GM12865 (cell line): ENCODE results near the gene TBC1D22A.
A peak's percentile ranks its signal among the peaks of the same experiment; 100 is the strongest.

Experiments used
- DNase-seq: peaks from one replicate; pipeline ENCODE4 v3.0.0; 2010; ENCODE audit warnings: low read depth
- H3K4me3 ChIP-seq: 2 replicates; pipeline ENCODE4 v1.5.1; 2011; ENCODE audit warnings: mild to moderate bottlenecking, low read depth, low read length, control low read depth
- TF ChIP-seq, protein P1 (sequence below): IDR thresholded peaks from 2 replicates; pipeline ENCODE4 v1.5.1; 2011; ENCODE audit warnings: low read length, control low read depth, low read depth, inconsistent platforms; ENCODE audit not compliant: insufficient read depth; ENCODE audit errors: missing control alignments

The TBC1D22A gene

DNA sequence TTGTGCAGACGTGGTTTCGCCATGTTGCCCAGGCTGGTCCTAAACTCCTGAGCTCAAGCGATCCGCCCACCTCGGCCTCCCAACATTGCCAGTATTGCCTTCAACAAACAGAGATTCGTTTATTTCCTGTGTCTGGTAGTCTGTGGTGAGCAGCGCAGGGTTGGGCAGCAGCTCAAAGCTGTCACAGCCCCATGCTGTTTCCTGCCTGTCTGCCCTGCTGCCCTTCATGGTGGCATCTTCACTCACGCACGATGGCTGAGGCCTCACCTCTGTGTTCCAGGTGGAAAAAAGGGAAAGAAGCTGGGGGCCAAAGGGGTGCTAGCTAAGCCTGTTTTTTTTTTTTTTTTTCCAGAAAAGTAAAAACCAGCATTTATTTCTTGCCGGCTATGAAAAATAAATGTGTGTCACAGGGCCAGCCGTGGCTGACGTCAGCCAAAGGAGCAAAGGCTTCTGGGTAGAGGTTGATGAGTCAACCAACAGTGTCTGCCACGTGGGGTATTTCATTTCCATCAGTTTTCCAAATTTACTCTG lies 28.8 kb downstream of the TBC1D22A start:
- H3K4me3 ChIP-seq = no peak overlapping the region
- DNase-seq = peak; percentile 69
- TF ChIP-seq, protein P1, sequence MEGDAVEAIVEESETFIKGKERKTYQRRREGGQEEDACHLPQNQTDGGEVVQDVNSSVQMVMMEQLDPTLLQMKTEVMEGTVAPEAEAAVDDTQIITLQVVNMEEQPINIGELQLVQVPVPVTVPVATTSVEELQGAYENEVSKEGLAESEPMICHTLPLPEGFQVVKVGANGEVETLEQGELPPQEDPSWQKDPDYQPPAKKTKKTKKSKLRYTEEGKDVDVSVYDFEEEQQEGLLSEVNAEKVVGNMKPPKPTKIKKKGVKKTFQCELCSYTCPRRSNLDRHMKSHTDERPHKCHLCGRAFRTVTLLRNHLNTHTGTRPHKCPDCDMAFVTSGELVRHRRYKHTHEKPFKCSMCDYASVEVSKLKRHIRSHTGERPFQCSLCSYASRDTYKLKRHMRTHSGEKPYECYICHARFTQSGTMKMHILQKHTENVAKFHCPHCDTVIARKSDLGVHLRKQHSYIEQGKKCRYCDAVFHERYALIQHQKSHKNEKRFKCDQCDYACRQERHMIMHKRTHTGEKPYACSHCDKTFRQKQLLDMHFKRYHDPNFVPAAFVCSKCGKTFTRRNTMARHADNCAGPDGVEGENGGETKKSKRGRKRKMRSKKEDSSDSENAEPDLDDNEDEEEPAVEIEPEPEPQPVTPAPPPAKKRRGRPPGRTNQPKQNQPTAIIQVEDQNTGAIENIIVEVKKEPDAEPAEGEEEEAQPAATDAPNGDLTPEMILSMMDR = no peak

DNA sequence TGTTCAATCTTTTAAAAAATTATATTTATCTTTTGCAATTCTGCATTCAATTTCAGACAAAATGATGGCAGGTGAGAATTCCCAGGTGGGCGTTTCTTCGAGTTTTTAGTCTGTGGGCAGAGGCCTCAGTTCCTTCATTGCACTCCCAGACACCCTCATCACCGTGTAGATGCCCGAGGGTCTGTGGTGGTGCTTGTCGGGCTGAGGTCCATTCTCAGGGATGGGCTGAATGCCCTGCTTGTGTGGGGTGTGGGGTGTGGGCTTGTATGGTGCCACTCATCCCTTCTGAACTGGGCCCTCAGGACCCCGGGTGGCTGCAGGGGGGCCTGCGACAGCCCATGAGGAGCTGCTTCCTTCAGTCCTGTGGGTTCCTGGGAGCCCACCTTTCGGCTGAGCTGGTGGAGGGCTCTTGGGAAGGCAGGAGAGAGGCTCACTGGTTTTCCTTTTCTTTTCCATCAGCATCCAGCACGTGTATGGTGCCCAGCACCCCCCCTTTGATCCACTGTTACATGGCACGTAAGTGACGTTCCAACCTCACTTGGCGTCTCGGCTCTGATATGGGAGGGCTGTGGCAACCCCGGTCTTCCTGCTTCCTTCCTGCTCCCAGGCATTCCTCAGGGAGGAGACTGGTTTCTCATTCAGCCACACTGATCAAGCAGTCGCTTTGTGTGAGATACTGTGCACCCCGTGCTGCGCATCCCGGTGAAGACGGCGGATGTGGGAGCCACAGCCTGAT lies 29.8 kb downstream of the TBC1D22A start:
- no peak for DNase-seq
- H3K4me3 ChIP-seq = no peak overlapping the region
- TF ChIP-seq, protein P1 = no peak

DNA sequence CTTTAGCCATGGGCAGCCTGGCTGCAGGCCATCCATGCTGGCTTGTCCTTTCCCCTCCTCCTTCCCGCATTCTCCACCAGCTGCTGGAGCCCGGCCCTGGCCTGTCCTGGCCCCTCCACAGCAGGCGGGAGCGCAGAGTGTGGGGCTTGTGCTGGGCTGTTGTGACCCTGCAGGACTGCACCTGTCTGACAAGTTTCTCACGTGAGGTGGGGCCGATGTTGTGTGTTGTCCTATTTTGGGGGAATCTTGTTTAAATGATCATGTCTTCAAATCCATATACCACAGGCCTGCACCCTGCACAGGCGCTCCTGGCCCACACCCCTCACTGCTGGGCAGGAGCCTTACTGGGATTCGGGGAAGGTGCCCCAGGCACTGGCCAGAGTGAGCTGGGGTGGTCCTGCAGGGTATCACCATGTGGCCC lies 30.4 kb downstream of the TBC1D22A start:
- TF ChIP-seq, protein P1 = no peak
- no peak overlapping the region for H3K4me3 ChIP-seq
- DNase-seq = no peak

DNA sequence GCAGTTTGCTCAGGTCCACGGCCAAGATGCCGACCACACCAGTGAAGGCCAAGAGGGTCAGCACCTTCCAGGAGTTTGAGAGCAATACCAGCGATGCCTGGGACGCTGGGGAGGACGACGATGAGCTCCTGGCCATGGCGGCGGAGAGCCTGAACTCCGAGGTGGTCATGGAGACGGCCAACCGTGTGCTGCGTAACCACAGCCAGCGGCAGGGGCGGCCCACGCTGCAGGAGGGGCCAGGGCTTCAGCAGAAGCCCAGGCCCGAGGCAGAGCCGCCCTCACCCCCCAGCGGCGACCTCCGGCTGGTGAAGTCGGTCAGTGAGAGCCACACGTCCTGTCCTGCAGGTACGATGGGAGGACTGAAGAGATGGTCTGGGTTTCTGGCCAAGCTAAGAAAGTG lies 31.0 kb downstream of the TBC1D22A start:
- no peak for DNase-seq
- H3K4me3 ChIP-seq = no peak overlapping the region
- TF ChIP-seq, protein P1 = no peak

DNA sequence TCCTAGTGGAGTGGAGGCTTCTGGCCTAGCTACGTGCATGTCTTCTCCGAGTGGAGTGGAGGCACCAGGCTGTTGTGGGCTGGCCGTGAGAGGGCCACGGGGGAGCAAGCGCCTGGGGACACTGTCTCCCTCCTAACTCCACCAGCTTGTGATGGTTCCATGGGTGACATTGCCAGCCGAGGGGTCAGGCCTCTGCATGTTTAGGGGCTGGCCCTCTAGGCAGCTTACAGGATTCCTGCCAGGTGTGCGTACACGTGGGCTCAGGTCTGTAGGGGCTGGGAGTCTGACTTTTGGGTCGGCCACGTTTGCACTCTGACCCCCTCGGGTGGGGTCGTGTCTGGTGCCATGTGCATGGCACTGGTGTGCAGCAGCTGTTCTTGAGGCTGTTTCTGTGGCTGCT lies 31.6 kb downstream of the TBC1D22A start:
- TF ChIP-seq, protein P1 = no peak
- no peak overlapping the region for H3K4me3 ChIP-seq
- DNase-seq = no peak

DNA sequence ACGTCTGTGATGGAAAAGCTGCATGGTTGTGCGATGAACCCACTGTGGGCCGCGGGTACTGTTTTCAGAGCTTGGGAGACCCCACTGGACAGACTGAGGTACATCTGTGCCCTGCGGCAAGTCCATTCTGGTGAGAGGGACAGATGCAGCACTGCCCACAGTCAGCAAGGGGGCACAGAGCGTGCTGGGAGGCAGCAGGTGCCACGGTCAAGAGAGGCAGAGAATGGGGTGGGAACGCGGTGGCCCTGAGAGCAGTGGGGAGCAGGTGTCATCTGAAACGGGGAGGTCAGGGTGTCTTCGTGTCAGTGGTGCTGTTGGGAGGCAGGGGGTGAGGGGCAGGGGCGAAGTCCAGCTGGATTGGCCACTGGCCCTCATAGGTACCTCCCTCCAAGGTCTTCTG lies 32.0 kb downstream of the TBC1D22A start:
- H3K4me3 ChIP-seq = no peak overlapping the region
- TF ChIP-seq, protein P1 = no peak
- no peak for DNase-seq

DNA sequence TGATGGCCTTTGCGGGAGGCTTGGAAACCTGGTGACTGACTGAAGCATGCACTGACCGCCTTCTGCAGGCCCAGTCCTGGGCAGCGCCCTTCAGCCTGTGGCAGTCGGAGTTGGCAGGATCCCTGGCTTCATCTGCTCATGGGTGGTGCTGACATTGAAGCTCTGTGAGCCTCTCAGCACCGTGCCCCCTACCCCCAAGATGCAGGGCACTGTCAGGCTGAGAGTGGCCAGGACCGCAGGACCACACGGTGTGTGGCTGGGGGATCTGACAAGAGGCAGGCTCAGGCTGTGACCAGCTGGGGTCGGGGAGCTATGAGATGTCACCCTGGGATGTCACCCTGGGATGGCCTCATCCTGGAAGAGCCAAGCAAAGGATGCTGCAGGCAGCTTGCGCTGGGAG lies 32.7 kb downstream of the TBC1D22A start:
- DNase-seq = no peak
- H3K4me3 ChIP-seq = no peak overlapping the region
- TF ChIP-seq, protein P1 = no peak
